Activated CD8-positive, alpha-beta memory T cell treated with anti-CD3 and anti-CD28 coated beads for 48 hours (primary cell): ENCODE results near the gene RIPPLY1.

Source experiments
- DNase-seq, 3 experiments: peaks; one replicate each; pipeline ENCODE4 v3.0.0-alpha.2; 2020; ENCODE audit warnings: low read depth in 2 of 3, low spot score in 2 of 3

RIPPLY1 gene

DNA sequence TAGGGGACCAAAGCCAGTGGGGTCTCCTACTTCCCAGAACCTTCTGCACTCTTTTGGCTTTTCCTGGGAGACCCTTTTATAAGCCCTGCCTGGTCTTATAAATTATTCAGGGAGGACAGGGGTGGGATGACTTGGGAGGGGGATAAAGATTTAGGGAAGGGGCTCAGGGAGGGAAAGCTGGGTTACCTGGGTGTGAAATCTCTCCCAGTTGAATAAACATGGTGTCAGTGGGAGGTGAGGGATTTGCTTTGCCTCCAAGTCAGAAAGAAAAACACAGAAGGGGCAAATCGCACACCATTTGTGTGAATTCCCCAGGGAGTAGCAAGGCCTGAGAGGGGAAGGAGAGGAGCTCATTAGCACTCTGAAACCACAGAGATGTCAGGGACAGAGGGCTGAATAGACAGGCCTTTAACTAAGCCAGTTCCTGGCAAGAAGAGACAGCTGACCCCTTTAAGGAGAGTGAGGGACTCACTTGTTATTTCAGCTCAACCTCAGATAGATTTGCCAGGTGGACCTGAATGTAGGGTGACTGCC lies at the start of gene RIPPLY1:
Gene RIPPLY1 (minus strand): TSS at position 51 of the 534 bp plus-strand sequence. CDS start 54 bp downstream, outside the sequence.
- DNase-seq = no peak

GRCh38 chrX:106952538-106952937 lies 49.4 kb upstream of the RIPPLY1 start:
- DNase-seq = no peak

DNA sequence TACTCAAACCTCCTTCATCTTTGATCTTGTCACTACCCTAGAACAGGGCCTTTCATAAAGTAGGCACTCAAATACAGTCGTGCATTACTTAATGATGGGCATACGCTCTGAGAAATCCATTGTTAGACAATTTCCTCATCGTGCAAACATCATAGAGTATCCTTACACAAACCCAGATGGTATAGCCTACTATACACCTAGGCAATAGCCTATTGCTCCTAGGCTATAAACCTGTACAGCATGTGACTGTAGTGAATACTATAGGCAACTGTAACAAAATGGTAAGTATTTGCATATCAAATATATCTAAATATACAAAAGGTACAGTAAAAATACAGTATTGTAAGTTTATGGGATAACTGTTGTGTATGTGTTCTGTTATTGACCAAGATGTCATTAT lies 48.9 kb upstream of the RIPPLY1 start:
- no peak for DNase-seq

- no peak for DNase-seq
These were observed 48.1 kb upstream of the RIPPLY1 start for GRCh38 chrX:106951230-106951629.

GRCh38 chrX:106950381-106950780 lies 47.2 kb upstream of the RIPPLY1 start:
- no peak for DNase-seq

- DNase-seq = no peak
These were observed 46.2 kb upstream of the RIPPLY1 start for GRCh38 chrX:106949366-106949765.

DNA sequence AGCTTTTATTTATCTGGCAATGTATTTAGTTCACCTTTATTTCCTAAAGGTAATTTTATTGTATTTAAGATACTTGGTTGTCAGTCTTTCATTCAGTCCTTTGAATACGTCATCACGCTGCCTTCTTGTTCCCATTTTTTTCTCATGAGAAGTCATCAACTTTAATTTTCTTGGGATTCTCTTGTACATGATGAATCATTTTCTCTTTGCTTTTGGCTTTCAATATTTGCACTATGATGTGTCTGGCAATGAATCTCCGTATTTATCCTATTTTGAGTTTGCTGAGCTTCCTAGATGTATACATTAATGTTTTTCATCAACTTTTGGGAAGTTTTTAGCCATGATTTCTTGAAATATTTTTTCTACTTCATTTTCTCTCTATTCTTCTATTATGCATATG lies 45.5 kb upstream of the RIPPLY1 start:
- DNase-seq = no peak

- no peak for DNase-seq
These were observed 43.3 kb upstream of the RIPPLY1 start for GRCh38 chrX:106946464-106946863.

DNA sequence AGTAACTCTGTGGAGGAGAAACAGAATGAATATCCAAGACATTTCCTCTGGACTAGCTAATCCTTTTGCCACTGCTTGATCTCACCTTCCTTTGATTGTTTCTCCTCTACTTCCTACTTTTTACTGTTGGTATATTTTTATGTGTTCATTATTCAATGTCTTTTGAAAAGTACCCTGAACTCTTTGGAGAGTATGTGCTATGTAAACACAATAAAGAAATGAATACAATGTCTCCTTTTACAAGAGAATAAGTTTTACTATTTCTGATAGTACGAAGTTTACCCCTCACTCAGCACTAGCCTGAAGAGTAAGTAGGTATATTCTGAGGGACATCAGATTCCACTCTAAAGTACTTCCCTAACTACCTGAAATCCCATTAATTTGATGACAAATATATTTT lies 36.9 kb upstream of the RIPPLY1 start:
- DNase-seq = no peak

DNA sequence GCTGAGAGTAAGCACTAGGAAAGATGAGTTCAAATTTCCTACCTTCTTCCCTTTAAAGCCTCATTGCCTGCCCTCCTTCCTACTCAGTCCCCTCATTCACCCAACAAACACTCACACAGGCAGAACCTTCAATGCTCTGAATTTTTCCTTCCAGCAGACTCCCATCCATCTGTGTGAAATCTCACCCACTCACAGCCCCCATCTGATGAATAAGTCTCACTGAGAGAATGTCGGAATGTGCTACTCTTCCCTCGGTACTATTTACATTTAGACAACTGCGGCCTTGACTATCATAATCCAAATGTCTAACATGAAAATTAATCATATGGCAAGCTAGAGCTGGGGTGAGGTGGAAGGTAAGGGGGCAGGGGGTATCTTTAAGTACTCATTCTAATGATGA lies 36.4 kb upstream of the RIPPLY1 start:
- DNase-seq = no peak

GRCh38 chrX:106936246-106936645 lies 33.1 kb upstream of the RIPPLY1 start:
- no peak for DNase-seq

- no peak for DNase-seq
These were observed 32.0 kb upstream of the RIPPLY1 start for GRCh38 chrX:106935175-106935574.

GRCh38 chrX:106933538-106933961 lies 30.4 kb upstream of the RIPPLY1 start:
- no peak for DNase-seq

GRCh38 chrX:106932960-106933537 lies 29.9 kb upstream of the RIPPLY1 start:
- DNase-seq = no peak

GRCh38 chrX:106932492-106932923 lies 29.4 kb upstream of the RIPPLY1 start:
- no peak for DNase-seq

- DNase-seq = no peak
These were observed 28.8 kb upstream of the RIPPLY1 start for GRCh38 chrX:106931831-106932491.

DNA sequence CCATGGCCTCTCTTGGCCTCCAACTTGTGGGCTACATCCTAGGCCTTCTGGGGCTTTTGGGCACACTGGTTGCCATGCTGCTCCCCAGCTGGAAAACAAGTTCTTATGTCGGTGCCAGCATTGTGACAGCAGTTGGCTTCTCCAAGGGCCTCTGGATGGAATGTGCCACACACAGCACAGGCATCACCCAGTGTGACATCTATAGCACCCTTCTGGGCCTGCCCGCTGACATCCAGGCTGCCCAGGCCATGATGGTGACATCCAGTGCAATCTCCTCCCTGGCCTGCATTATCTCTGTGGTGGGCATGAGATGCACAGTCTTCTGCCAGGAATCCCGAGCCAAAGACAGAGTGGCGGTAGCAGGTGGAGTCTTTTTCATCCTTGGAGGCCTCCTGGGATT lies 25.1 kb upstream of the RIPPLY1 start:
- DNase-seq = no peak

- DNase-seq = no peak
These were observed 24.6 kb upstream of the RIPPLY1 start for GRCh38 chrX:106927700-106928099.

GRCh38 chrX:106927023-106927422 lies 23.9 kb upstream of the RIPPLY1 start:
- no peak for DNase-seq

DNA sequence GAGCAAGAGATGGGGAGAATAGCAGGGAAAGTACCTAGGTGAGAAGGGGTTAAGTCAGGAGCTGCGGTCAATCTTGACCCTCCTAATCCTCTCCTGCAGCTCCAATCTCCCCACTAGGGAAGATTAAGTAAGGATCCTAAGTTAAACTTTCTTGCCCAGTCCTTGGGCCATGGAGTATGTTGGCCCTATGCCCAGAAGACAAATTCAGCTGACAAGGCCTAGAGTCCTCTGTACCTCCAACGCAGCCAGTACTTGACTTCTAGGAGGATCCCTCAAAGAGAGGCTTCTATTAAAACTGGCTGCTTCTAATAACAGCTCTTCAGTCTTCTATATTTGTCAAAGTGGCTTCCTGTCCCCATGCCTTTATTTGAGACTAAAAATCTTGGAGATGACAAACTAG lies 18.5 kb upstream of the RIPPLY1 start:
- DNase-seq = no peak

- DNase-seq = no peak
These were observed 16.9 kb upstream of the RIPPLY1 start, which contains the start of gene CLDN2 for GRCh38 chrX:106919932-106920452. Gene CLDN2, plus strand, starts transcription at chrX:106920402. Its CDS starts 7,827 bp downstream, at chrX:106928229.

DNA sequence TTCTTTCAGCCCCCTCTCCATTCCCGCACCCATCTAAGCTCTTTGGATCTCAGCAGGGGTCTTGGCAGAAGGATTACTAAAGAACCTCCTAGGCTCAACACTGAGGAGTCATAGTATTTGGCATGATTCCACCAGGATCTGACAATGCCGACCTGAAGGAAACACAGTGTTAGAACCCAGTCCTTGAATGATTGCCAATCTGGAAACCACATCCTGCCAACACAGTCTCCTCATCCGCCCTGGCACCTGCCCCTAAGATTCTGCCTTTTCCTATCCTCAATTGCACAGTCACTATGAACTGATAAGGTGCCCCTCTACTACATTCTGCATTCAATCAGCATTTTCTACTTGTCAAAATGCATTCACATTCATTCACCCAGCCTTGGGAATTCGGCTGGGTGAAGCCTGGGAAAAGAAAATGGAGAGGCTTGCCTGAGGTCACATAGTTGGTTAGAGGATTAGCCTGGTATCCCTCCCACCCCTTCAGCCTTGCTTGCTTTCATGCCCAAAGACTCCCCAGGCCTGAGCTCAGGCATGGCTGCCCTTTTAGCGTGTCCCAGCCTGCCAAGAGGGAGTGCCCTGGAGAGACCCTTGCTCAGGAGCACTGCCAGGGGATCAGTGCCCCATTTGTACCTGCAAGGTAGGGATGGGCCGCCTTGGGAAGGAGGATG lies 14.8 kb upstream of the RIPPLY1 start:
- DNase-seq = no peak
